Ishikawa (cell line): ENCODE measurements around the gene NDUFA13.

Experiments
- CREB1 ChIP-seq: IDR thresholded peaks from 2 replicates; pipeline ENCODE4 v1.6.1; 2012; ENCODE audit warnings: low read depth
- EP300 ChIP-seq: IDR thresholded peaks from 2 replicates; pipeline ENCODE4 v1.6.1; 2012; ENCODE audit warnings: borderline replicate concordance

DNA sequence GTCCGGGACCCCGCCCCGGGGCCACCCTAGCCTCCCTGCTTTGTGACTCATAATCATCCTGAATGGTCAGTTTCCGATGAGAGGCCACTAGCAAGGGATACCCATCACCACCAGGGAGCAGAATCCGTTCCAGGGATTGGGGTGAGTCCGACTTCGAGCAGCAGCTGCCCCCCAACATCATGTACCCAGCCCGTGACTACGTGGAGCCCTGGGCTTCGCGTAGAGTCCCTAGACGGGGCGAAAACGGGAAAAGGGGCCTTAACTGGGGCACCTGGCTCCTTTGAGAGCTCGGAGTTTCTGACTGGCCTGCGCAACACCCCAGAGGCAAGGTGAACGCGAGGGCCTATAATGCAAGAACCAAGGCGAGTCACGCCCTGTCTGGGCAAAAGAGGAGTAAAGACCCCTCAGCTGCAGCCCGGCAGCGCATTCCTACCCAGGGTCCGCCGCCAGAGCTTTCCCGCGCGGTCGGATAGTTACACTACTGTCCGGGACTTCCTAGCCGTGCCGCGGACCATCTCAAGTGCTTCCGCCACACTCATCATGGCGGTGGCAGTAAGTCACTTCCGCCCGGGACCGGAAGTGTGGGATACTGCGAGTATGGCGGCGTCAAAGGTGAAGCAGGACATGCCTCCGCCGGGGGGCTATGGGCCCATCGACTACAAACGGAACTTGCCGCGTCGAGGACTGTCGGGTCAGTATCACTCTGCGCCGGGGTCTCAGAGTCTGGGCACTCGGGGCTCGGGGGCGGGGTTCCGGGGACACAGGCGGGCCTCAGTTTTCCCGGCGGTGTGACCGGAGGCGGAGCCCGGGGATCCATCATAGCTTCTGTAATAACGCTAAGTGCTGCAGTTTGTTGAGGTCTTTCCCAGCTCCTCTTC, at the start of gene NDUFA13:
- no peak for TF ChIP-seq EP300
- 0 out of 2 replicates have a peak, but pooled peaks have one; percentile 43 for TF ChIP-seq CREB1
